SK-N-SH treated with all-trans-retinoic acid at 6 μM for 48 hours (cell line): ENCODE data around the gene EIF5B.

ENCODE experiments used
- ATAC-seq: fragments of 200-7000 bp; cut with Tn5 transposase; 3 replicates; pipeline ENCODE4 v1.9.1; 2020; ENCODE audit warnings: mild to moderate bottlenecking, moderate library complexity
- ARNTL ChIP-seq: fragments of 450-650 bp; formaldehyde crosslinking; IDR thresholded peaks from 2 replicates; pipeline ENCODE4 v1.5.0; 2020; ENCODE audit warnings: low read depth, mild to moderate bottlenecking, moderate library complexity, borderline replicate concordance
- BACH2 ChIP-seq: fragments of 250-450 bp; sonication (Bioruptor Pico); IDR thresholded peaks from 2 replicates; pipeline ENCODE4 v1.9.0; 2021; ENCODE audit warnings: mild to moderate bottlenecking, borderline replicate concordance
- CREB5 ChIP-seq: fragments of 250-450 bp; sonication (Bioruptor Pico); IDR thresholded peaks from 2 replicates; pipeline ENCODE4 v1.5.1; 2020; ENCODE audit warnings: low read depth, mild to moderate bottlenecking, moderate library complexity
- CSDC2 ChIP-seq: fragments of 250-450 bp; sonication (Bioruptor Pico); IDR thresholded peaks from 2 replicates; pipeline ENCODE4 v1.5.0; 2020; ENCODE audit warnings: mild to moderate bottlenecking, moderate library complexity
- CSRNP3 ChIP-seq: fragments of 250-450 bp; sonication (Bioruptor Pico); IDR thresholded peaks from 2 replicates; pipeline ENCODE4 v1.5.1; 2021; ENCODE audit warnings: mild to moderate bottlenecking, moderate library complexity
- ESRRG ChIP-seq: fragments of 250-450 bp; sonication (Bioruptor Pico); IDR thresholded peaks from 2 replicates; pipeline ENCODE4 v1.6.1; 2021; ENCODE audit warnings: mild to moderate bottlenecking
- GLIS3 ChIP-seq: fragments of 250-450 bp; sonication (Bioruptor Pico); IDR thresholded peaks from 2 replicates; pipeline ENCODE4 v1.5.0; 2020; ENCODE audit warnings: mild to moderate bottlenecking, moderate library complexity
- ISL1 ChIP-seq: fragments of 250-450 bp; sonication (Bioruptor Pico); IDR thresholded peaks from 2 replicates; pipeline ENCODE4 v2.1.2; 2022; ENCODE audit warnings: mild to moderate bottlenecking, moderate library complexity
- OSR1 ChIP-seq: fragments of 250-450 bp; sonication (Bioruptor Pico); IDR thresholded peaks from 2 replicates; pipeline ENCODE4 v1.8.0; 2022; ENCODE audit warnings: moderate library complexity, mild to moderate bottlenecking, inconsistent platforms
- PATZ1 ChIP-seq: fragments of 250-450 bp; sonication (Bioruptor Pico); IDR thresholded peaks from 2 replicates; pipeline ENCODE4 v1.8.0; 2020; ENCODE audit warnings: mild to moderate bottlenecking, moderate library complexity, borderline replicate concordance
- POU6F1 ChIP-seq: fragments of 250-450 bp; sonication (Bioruptor Pico); IDR thresholded peaks from 2 replicates; pipeline ENCODE4 v1.8.0; 2021; ENCODE audit warnings: low read depth, mild to moderate bottlenecking, moderate library complexity, borderline replicate concordance
- PPARA ChIP-seq: fragments of 250-450 bp; sonication (Bioruptor Pico); IDR thresholded peaks from 2 replicates; pipeline ENCODE4 v1.5.0; 2020; ENCODE audit warnings: mild to moderate bottlenecking, borderline replicate concordance
- RARB ChIP-seq: fragments of 250-450 bp; sonication (Bioruptor Pico); IDR thresholded peaks from 2 replicates; pipeline ENCODE4 v1.8.0; 2021; ENCODE audit warnings: mild to moderate bottlenecking, moderate library complexity
- SNAI2 ChIP-seq: fragments of 250-450 bp; sonication (Bioruptor Pico); IDR thresholded peaks from 2 replicates; pipeline ENCODE4 v1.5.0; 2020; ENCODE audit warnings: mild to moderate bottlenecking, moderate library complexity
- TCF4 ChIP-seq: fragments of 250-450 bp; sonication (Bioruptor Pico); IDR thresholded peaks from 2 replicates; pipeline ENCODE4 v1.8.0; 2021; ENCODE audit warnings: mild to moderate bottlenecking, moderate library complexity, borderline replicate concordance
- TSHZ2 ChIP-seq: fragments of 250-450 bp; sonication (Bioruptor Pico); IDR thresholded peaks from 2 replicates; pipeline ENCODE4 v1.5.0; 2020; ENCODE audit warnings: mild to moderate bottlenecking, moderate library complexity
- ZFP3 ChIP-seq: fragments of 250-450 bp; sonication (Bioruptor Pico); IDR thresholded peaks from 2 replicates; pipeline ENCODE4 v1.5.0; 2020; ENCODE audit warnings: mild to moderate bottlenecking, moderate library complexity
- ZFP30 ChIP-seq: fragments of 450-650 bp; formaldehyde crosslinking; IDR thresholded peaks from 2 replicates; pipeline ENCODE4 v1.5.0; 2022; ENCODE audit warnings: mild to moderate bottlenecking, moderate library complexity
- ZNF565 ChIP-seq: fragments of 450-650 bp; formaldehyde crosslinking; conservative IDR thresholded peaks from 2 replicates; pipeline ENCODE4 v1.5.0; 2020; ENCODE audit warnings: low read depth, mild to moderate bottlenecking, moderate library complexity
- ZNF70 ChIP-seq: fragments of 450-650 bp; formaldehyde crosslinking; IDR thresholded peaks from 2 replicates; pipeline ENCODE4 v1.5.0; 2020; ENCODE audit warnings: mild to moderate bottlenecking, moderate library complexity
- ZNF8 ChIP-seq: fragments of 450-650 bp; formaldehyde crosslinking; IDR thresholded peaks from 2 replicates; pipeline ENCODE4 v1.5.0; 2020; ENCODE audit warnings: mild to moderate bottlenecking, moderate library complexity

The EIF5B gene

GRCh38 chr2:99399795-99400194 lies 62.6 kb downstream of the EIF5B start:
- TF ChIP-seq PATZ1 (CRISPR knock-in tag) (no peak), SNAI2 (CRISPR knock-in tag) (no peak), ARNTL (CRISPR knock-in tag) (no peak), ESRRG (CRISPR knock-in tag) (no peak)
- ATAC-seq, result no peak

GRCh38 chr2:99401841-99402240 lies 64.7 kb downstream of the EIF5B start:
- ATAC-seq, result no peak
- TF ChIP-seq OSR1 (no peak), ESRRG (CRISPR knock-in tag) (no peak), CSRNP3 (no peak), GLIS3 (CRISPR knock-in tag) (no peak), ZFP3 (CRISPR knock-in tag) (no peak), ZFP30 (no peak), ISL1 (CRISPR knock-in tag) (no peak), CSDC2 (CRISPR knock-in tag) (no peak), ZNF565 (no peak)

GRCh38 chr2:99403084-99403483 lies 65.9 kb downstream of the EIF5B start:
- TF ChIP-seq SNAI2 (CRISPR knock-in tag), result no peak
- no peak for TF ChIP-seq ZFP3 (CRISPR knock-in tag)
- TF ChIP-seq BACH2 (CRISPR knock-in tag), result no peak
- TF ChIP-seq TCF4 (CRISPR knock-in tag), result no peak
- no peak for TF ChIP-seq CSRNP3
- no peak for TF ChIP-seq CSDC2 (CRISPR knock-in tag)
- no peak for TF ChIP-seq ESRRG (CRISPR knock-in tag)
- no peak for TF ChIP-seq PPARA (CRISPR knock-in tag)
- no peak for TF ChIP-seq ZNF70 (CRISPR knock-in tag)
- no peak for TF ChIP-seq ARNTL (CRISPR knock-in tag)
- no peak for TF ChIP-seq ZFP30
- TF ChIP-seq ZNF8 (CRISPR knock-in tag), result no peak
- TF ChIP-seq ISL1 (CRISPR knock-in tag), result no peak
- TF ChIP-seq OSR1, result no peak
- no peak for TF ChIP-seq TSHZ2 (CRISPR knock-in tag)
- no peak for TF ChIP-seq ZNF565
- no peak for TF ChIP-seq GLIS3 (CRISPR knock-in tag)
- TF ChIP-seq CREB5 (CRISPR knock-in tag), result no peak
- no peak for ATAC-seq

- ATAC-seq, result no peak
- TF ChIP-seq RARB (no peak), TSHZ2 (CRISPR knock-in tag) (no peak), POU6F1 (no peak), PPARA (CRISPR knock-in tag) (no peak), SNAI2 (CRISPR knock-in tag) (no peak), ARNTL (CRISPR knock-in tag) (no peak), CREB5 (CRISPR knock-in tag) (no peak)
Observed at GRCh38 chr2:99403524-99403923, 66.3 kb downstream of the EIF5B start.
